ENCODE results near the gene CXCR1.
"Not testable (repeated sequence)": the region's sequence is repeated elsewhere in the genome, so short reads cannot be mapped to it uniquely, and the experiment has no call there.

CXCR1 gene

GRCh38 chr2:218161644-218162043 is 5.1 kb downstream of the CXCR1 start:
- no peak for DNase-seq (ENCODE audit: low read depth in 2 of 2)

GRCh38 chr2:218155953-218156479 is 10.7 kb downstream of the CXCR1 start:
- DNase-seq (ENCODE audit: low read depth in 2 of 2) = no peak

DNA sequence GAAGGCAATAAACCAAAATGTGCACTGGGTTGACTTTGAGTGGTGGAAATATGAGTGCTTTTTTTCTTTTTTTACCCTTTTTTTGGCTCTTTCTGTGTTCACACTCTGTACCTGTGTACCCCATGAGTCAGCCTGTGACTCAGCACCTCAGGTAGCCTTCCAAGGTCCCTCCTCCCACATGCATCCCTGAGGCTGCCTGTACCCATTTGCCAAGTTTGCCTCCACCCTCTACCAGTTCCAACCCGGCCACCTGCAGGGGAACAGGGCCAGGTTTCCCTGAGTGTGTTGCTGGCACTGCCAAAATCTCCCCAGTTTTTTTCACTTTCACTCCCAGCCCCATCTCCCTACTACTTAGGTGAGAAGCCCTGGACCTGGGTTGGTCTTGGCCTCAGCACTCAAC is 14.0 kb downstream of the CXCR1 start:
- DNase-seq (ENCODE audit: low read depth in 2 of 2) = no peak

DNA sequence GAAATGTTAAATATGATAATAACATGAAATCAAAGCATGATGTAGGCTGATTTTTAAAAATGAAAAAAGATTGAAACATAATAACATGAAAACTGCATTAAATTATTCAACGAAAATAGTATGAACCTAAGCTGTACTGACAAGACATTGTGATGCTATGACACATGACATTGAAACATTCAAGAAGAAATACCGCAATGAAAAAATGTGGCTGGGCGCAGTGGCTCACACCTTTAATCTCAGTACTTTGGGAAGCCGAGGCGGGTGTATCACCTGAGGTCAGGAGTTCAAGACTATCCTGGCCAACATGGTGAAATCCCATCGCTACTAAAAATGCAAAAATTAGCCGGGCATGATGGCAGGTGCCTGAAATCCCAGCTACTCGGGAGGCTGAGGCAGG is 14.6 kb downstream of the CXCR1 start:
- no peak for DNase-seq (ENCODE audit: low read depth in 2 of 2)

DNA sequence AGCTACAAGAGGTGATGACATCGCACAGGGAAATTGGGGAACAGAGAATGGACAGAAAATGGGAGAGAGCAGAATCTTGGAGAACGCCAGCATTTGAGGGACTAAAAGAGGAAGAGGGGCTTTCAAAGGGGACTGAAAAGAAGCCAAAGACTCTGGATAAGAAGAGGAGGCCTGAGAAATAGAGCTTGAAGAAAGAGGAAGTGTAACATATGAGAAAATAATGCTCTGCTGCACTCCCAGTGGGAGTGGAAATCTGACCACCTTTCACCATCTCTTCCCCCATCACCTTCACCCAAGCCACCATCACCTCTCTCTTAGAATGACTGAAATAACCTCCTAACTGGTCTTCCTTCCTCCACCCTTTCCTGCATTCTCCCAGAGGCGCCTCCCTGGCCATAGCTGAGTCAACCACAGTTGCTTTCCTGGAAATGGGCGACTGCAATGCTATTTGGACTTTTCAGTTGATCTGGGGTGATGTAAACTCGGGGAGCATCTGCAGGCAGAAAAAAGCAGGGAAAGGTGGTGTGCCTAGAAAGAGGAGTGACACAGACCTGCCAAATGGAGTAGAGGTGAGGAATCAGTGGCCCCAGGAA is 16.8 kb downstream of the CXCR1 start:
- no peak for DNase-seq (ENCODE audit: low read depth in 2 of 2)

GRCh38 chr2:218149098-218149497 is 17.7 kb downstream of the CXCR1 start:
- no peak for DNase-seq (ENCODE audit: low read depth in 2 of 2)

DNA sequence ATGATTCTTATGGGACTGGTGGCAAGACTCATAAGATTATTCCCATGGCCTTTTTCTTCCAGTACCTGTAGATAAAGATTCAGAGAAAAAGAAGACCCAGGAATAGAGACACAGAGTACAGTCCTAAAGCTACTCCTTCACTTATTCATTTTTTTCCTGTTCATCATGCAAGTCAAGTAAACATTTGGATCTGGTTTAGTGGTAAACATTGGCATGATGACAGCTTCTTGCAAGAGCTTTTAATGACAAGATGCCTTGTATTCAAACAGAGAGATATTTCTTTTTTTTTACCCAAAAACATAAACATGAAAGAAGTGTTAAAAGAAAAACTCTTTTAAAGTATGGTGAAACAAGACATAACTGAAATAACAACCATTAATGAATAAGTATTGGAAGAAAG is 20.7 kb downstream of the CXCR1 start:
- DNase-seq (ENCODE audit: low read depth in 2 of 2) = no peak

- no peak for DNase-seq (ENCODE audit: low read depth in 2 of 2)
These were observed 21.6 kb downstream of the CXCR1 start for GRCh38 chr2:218145124-218145523.

GRCh38 chr2:218138047-218138446 is 28.7 kb downstream of the CXCR1 start:
- DNase-seq (ENCODE audit: low read depth in 2 of 2) = no peak

DNA sequence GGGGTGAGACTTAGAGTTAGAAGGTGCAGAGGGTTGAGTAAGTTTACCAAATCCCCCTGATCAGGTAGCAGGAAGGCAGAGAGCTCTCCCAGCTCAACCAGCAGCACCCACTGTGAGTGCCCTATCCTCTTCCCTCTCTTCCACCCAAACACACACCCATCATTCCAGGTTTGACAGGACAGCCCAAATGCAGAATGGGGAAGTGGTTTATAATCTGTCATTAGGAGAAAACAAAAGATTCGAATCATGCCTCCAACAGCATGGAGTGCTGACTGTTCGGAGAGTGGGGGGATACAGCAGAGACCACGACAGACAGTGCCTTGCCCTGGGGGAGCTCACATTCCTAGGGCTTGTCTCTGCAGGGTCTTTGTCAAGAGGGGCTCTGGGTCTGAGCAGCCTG is 29.2 kb downstream of the CXCR1 start:
- DNase-seq (ENCODE audit: low read depth in 2 of 2) = no peak

- DNase-seq (ENCODE audit: low read depth in 2 of 2) = no peak
These were observed 35.9 kb downstream of the CXCR1 start for GRCh38 chr2:218130822-218131221.

DNA sequence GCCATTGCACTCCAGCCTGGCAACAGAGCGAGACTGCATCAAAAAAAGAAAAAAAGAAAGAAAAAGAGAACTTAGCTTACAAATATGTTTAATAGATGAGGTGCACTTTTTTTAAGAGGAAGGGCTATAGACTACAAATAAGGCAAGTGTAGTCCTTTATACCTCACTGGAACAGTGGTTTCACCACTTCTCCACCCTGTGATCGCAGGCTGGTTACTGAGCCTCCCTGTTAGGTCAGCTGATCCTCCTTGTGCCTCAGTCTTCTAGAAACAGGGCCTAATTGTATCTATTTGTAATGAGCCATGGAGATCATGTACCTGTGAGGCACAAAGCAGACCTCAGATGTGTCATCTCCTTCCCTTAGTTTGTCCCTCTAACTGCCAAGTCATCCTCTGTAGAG is 36.4 kb downstream of the CXCR1 start:
- DNase-seq (ENCODE audit: low read depth in 2 of 2) = no peak

DNA sequence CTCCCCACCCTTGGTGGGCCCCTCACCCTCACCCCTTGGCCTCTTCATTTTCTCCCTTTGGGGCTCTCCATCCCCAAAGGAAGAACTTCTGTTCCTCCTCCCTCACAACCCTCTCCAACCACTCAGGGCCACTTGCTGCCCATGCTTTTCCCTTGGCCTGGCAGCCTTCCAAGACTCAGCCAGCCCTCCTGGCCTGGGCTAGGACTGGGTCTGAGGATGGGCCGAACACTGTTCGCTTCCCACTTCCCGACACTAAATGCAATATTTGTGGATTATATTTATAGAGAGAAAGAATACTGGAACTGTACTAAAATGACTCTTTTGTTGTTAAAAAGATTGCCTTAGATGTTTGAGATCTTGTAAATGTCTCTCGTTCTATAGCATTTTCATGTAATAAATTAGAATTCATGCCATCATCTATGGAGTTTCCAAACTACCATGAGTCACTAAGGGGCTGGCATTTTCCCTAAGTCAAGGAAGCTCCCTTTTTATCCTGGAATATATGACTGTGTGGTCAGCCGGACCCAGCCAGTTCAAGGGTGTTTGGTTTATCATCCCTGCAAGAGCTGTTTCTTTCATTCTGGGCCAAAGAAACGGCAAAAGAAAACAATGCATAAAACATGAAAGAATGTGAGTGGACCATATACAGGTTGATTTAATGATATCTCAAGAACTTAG is 37.2 kb downstream of the CXCR1 start:
- no peak for DNase-seq (ENCODE audit: low read depth in 2 of 2)

GRCh38 chr2:218128781-218129457 is 37.8 kb downstream of the CXCR1 start:
- DNase-seq (ENCODE audit: low read depth in 2 of 2) = no peak

DNA sequence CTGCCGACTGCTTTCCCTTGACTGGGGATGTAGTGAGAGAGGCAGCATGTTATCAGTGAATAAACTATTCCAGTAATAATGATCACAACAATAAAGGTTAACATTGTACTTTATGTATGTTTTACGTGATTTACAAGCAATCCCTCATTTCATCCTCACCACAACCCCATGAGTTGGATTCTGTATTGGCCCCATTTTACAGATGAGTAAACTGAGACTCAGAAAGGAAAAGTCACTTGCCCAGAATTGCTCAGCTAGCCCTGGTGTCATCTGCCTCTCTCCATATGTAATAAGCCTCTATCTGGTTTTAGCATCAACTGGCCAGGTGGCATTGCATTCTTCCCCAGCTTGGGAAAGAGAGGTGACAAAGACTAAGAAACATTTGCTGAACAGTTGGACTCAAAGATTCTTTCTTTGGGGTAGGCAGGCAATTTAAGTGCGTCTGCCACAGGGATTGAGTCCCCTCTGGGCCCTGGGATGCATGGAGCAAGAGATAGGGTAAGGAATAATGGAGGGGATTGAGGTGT is 38.8 kb downstream of the CXCR1 start:
- DNase-seq (ENCODE audit: low read depth in 2 of 2) = no peak

GRCh38 chr2:218125626-218126080 is 41.1 kb downstream of the CXCR1 start, which contains the start of gene CXCR2:
CXCR2 (plus strand) TSS chr2:218126028; CDS start chr2:218134802, 8,774 bp downstream.
- no peak for DNase-seq (ENCODE audit: low read depth in 2 of 2)

DNA sequence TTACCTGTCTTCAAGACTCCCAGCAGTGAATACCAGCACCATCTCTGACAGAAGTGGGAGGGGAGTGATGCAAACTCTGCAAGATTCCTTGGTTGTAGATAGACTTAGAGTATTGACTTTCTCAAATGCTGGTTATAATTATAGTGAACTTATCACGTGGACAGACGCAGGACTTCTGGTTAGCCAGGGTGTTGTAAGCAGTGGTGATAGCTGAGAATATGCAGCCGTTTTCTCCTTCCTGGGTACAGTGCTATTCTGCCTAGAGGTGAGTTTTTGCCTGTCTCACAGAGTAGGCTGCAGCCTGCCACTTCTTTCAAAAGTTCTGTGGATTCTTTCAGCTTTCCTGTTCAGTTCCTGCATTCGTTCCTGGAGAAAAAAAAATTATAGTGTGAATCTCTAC is 41.7 kb downstream of the CXCR1 start:
- DNase-seq (ENCODE audit: low read depth in 2 of 2) = no peak

GRCh38 chr2:218123986-218124385 is 42.8 kb downstream of the CXCR1 start:
- DNase-seq (ENCODE audit: low read depth in 2 of 2) = no peak

GRCh38 chr2:218122286-218122685 is 44.5 kb downstream of the CXCR1 start:
- not testable (repeated sequence) for DNase-seq (ENCODE audit: low read depth in 2 of 2)

GRCh38 chr2:218121789-218122188 is 45.0 kb downstream of the CXCR1 start:
- not testable (repeated sequence) for DNase-seq (ENCODE audit: low read depth in 2 of 2)
